Fibroblast of lung (primary cell): ENCODE data around the gene HAUS3. TPM values are rescaled to one million over a fixed set of nuclear protein-coding genes. Genes with fewer than 3 reads are reported as not detected.
A peak's percentile ranks its signal among the peaks of the same experiment; 100 is the strongest.

ENCODE experiments used
- DNase-seq, 2 donors: peaks; one replicate each; pipeline versions ENCODE4 v3.0.0 to v3.0.0-alpha.2; 2010; ENCODE audit warnings: low read depth in 2 of 2
- H2AFZ ChIP-seq: 2 replicates; pipeline ENCODE4 v1.5.1; 2012; ENCODE audit warnings: low read length, control low read depth, inconsistent platforms
- H3K27ac ChIP-seq: 2 replicates; pipeline ENCODE4 v1.5.1; 2011; ENCODE audit warnings: low read length, control low read depth; ENCODE audit not compliant: insufficient read depth
- H3K27me3 ChIP-seq: 2 replicates; pipeline ENCODE4 v1.5.1; 2011; ENCODE audit warnings: mild to moderate bottlenecking, low read length; ENCODE audit not compliant: control insufficient read depth, insufficient read depth
- H3K36me3 ChIP-seq: 2 replicates; pipeline ENCODE4 v1.5.1; 2011; ENCODE audit warnings: low read length; ENCODE audit not compliant: control insufficient read depth, insufficient read depth
- H3K4me1 ChIP-seq: 2 replicates; pipeline ENCODE4 v1.5.1; 2011; ENCODE audit warnings: low read length; ENCODE audit not compliant: control insufficient read depth, insufficient read depth; ENCODE audit errors: extremely low read depth
- H3K4me2 ChIP-seq: 2 replicates; pipeline ENCODE4 v1.5.1; 2011; ENCODE audit warnings: low read length, control low read depth; ENCODE audit not compliant: insufficient read depth; ENCODE audit errors: extremely low read depth
- H3K4me3 ChIP-seq, 4 experiments: fragments of 200-600 bp in 1 of 4; sonication (generic) in 1 of 4; replicated peaks in 1 of 4; 2 replicates each; pipeline ENCODE4 v1.5.1; 2011 to 2016; ENCODE audit warnings: low read length in 4 of 4, low read depth in 3 of 4, mild to moderate bottlenecking in 3 of 4, control low read depth in 2 of 4, inconsistent platforms in 1 of 4, mixed read lengths in 1 of 4; ENCODE audit not compliant: insufficient read depth in 1 of 4; ENCODE audit errors: control extremely low read depth in 1 of 4
- H3K79me2 ChIP-seq: 2 replicates; pipeline ENCODE4 v1.5.1; 2012; ENCODE audit warnings: mild to moderate bottlenecking, low read length, inconsistent platforms; ENCODE audit not compliant: control insufficient read depth, insufficient read depth
- H3K9ac ChIP-seq: 2 replicates; pipeline ENCODE4 v1.5.1; 2011; ENCODE audit warnings: mild to moderate bottlenecking, low read length, control low read depth; ENCODE audit not compliant: insufficient read depth
- H3K9me3 ChIP-seq: 2 replicates; pipeline ENCODE4 v1.5.1; 2012; ENCODE audit warnings: low read depth, low read length; ENCODE audit not compliant: control insufficient read depth, insufficient read depth
- H4K20me1 ChIP-seq: 2 replicates; pipeline ENCODE4 v1.5.1; 2011; ENCODE audit warnings: low read length; ENCODE audit not compliant: control insufficient read depth, insufficient read depth; ENCODE audit errors: extremely low read depth
- EZH2 ChIP-seq: IDR thresholded peaks from 2 replicates; pipeline ENCODE4 v1.5.1; 2012; ENCODE audit warnings: low read length, control low read depth, mild to moderate bottlenecking; ENCODE audit errors: missing control alignments
- polyA plus RNA-seq, 2 donors: library from polyadenylated mRNA; depleted of rRNA in 1 of 2; stranded (reverse) in 1 of 2; unstranded in 1 of 2; fragments of >200 nt; gene quantifications; 2 replicates each; pipeline ENCODE4 v1.2.1, GENCODE V29; 2011 to 2012; ENCODE audit warnings: missing spikeins in 1 of 2
- total RNA-seq: library from RNA; depleted of rRNA; stranded (reverse); fragments of >200 nt; gene quantifications from 2 replicates; pipeline ENCODE4 v1.2.1, GENCODE V29; 2014
- TF ChIP-seq, protein P1 (sequence below), 2 donors: IDR thresholded peaks in 1 of 2; conservative IDR thresholded peaks in 1 of 2; 1 replicate in 1 of 2; 2 replicates in 1 of 2; pipeline ENCODE4 v1.5.1; 2011 to 2012; ENCODE audit warnings: low read length in 2 of 2, control low read depth in 1 of 2, inconsistent platforms in 1 of 2, low read depth in 1 of 2, mild to moderate bottlenecking in 1 of 2

Gene HAUS3
- total and polyA plus RNA-seq, 2 donors (not counting 1 experiment from before 2014, with no cell fraction given) = 5.3 TPM

DNA sequence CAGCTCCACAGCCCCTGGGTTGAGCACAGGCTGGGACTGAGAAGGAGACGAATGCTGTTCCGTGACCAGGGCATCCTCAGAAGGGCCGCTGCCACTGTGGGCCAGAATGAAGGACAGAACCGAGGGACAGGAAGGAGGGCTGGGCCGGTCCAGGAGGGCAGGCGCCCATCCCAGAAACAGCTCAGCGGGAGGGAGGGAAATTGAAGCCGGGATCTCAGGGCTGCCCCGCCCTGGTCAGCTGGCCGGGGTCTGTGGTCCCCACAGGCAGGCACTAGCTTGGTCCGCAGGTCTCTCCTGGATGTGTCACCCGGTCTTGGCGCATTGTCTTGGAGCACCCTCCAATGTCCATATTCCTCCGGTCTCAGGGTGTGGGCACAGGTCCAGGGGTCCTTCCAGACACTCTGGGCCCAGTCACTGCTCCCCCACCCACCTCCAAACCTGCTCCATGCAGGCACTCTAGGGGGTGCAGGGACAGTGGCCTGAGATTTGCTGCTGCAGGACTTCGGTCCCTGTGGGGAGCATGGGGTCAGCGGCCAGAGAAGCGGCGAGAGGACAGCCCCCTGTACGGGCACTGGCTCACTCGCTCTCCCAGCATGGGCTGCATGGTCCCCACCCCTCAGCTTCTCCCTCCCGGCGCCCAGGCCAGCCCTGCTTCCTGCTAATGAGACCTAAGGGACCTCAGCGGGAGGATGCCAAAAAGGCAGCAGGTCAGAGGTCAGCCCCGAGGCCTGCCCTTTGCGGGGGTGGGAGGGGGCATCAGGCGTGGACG, 43.9 kb upstream of the HAUS3 start:
- no peak overlapping the region for H3K4me3 ChIP-seq
- no peak overlapping the region for H3K9ac ChIP-seq
- no peaks in the 10 kb centered on the region for H3K9me3 ChIP-seq
- no peak overlapping the region for H3K27ac ChIP-seq
- no peaks in the 10 kb centered on the region for H3K79me2 ChIP-seq
- no peak for TF ChIP-seq EZH2
- TF ChIP-seq, protein P1, sequence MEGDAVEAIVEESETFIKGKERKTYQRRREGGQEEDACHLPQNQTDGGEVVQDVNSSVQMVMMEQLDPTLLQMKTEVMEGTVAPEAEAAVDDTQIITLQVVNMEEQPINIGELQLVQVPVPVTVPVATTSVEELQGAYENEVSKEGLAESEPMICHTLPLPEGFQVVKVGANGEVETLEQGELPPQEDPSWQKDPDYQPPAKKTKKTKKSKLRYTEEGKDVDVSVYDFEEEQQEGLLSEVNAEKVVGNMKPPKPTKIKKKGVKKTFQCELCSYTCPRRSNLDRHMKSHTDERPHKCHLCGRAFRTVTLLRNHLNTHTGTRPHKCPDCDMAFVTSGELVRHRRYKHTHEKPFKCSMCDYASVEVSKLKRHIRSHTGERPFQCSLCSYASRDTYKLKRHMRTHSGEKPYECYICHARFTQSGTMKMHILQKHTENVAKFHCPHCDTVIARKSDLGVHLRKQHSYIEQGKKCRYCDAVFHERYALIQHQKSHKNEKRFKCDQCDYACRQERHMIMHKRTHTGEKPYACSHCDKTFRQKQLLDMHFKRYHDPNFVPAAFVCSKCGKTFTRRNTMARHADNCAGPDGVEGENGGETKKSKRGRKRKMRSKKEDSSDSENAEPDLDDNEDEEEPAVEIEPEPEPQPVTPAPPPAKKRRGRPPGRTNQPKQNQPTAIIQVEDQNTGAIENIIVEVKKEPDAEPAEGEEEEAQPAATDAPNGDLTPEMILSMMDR (conservative IDR thresholded peaks at IDR 0.05 in 1 of 2, IDR thresholded peaks at IDR 0.05 in 1 of 2; ENCODE audit: low read depth in 1 of 2, low read length in 2 of 2) = no peak
- no peaks in the 10 kb centered on the region for H3K36me3 ChIP-seq
- no peaks in the 10 kb centered on the region for H4K20me1 ChIP-seq
- DNase-seq = no peak
- H3K27me3 ChIP-seq = no peaks in the 10 kb centered on the region
- H3K4me1 ChIP-seq = peaks cover 7% of the 10 kb centered on the region
- no peak overlapping the region for H3K4me2 ChIP-seq
- H2AFZ ChIP-seq = no peak overlapping the region

DNA sequence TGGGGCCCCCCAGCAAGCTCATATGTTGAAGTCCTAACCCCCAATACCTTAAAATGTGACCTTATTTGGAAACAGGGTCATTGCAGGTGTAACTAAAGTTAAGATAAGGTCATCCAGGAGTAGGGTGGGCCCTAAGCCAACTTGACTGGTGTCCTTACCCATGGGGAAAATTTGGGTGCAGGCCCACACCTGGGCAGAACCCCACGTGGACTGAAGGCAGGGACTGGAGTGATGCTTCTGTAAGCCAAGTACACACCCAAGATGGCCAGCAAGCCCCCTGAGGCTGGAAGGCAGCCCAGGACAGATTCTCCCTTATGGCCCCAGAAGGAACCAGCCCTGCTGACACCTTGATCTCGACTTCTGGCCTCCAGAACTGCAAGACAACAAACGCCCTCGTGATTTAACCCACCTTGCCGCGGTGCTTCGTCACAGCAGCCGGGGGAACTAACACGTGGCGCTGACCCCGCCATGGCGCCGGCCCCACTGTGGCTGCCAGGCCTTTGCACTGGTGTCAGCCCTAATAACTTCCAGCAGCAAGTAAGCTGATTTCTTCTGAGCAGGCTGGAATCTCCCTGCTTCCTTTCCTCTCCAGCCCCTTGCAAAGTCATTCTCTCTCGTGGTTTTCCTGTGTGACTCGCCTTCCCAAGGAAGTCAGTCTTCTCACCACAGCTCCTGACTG, 43.2 kb upstream of the HAUS3 start:
- Histone ChIP-seq H3K4me1 (peaks cover 7% of the 10 kb centered on the region), H3K9me3 (no peaks in the 10 kb centered on the region), H3K27ac (peak overlapping the region; percentile 44), H3K4me2 (no peak overlapping the region), H2AFZ (no peak overlapping the region), H3K79me2 (no peaks in the 10 kb centered on the region), H3K9ac (no peak overlapping the region), H3K36me3 (no peaks in the 10 kb centered on the region), H3K27me3 (no peaks in the 10 kb centered on the region), H4K20me1 (no peaks in the 10 kb centered on the region), H3K4me3 (no peak overlapping the region)
- DNase-seq = peak; percentile 31 to 67
- no peak for TF ChIP-seq EZH2
- TF ChIP-seq, protein P1 (conservative IDR thresholded peaks at IDR 0.05 in 1 of 2, IDR thresholded peaks at IDR 0.05 in 1 of 2; ENCODE audit: low read depth in 1 of 2, low read length in 2 of 2) = no peak

DNA sequence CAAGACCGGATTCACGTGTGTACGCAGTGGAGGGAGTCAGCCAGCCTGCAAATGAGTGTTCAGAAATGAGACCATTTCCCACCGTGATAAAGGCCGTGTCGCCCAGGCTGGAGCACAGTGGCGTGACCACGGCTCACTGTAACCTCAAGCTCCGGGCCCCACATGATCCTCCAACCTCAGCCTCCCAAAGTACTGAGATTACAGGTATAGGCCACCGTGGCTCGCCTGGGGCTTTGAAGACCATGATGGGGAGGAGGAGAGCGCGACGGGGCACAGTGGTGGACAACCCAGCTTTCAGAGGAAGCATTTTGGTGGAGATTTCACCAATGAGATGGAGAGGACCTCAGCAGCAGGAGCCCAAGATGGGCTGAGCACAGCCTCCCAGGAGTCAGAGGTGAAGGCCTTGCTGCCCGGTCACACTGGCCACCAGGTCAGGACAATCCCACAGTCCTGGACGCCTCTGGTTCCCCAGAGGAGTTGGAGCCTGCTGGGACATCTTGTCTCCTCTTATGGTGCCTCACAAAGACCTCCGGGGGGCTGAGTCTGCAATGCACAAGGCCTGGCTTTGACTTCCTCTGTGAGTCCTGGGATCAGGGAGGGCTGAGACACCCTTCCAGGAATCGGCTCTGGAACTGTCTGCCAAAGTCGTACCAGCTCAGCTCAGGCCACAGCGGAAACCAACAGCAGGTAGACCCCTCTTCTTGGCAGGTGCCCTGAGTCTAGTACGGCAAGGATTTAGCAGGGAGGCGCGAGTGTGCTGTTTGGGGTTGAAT, 42.4 kb upstream of the HAUS3 start:
- Histone ChIP-seq H4K20me1 (no peaks in the 10 kb centered on the region), H3K27me3 (no peaks in the 10 kb centered on the region), H3K4me1 (peaks cover 7% of the 10 kb centered on the region), H3K36me3 (no peaks in the 10 kb centered on the region), H3K9ac (no peak overlapping the region), H3K27ac (no peak overlapping the region), H3K4me2 (no peak overlapping the region), H3K9me3 (no peaks in the 10 kb centered on the region), H3K79me2 (no peaks in the 10 kb centered on the region), H2AFZ (no peak overlapping the region), H3K4me3 (no peak overlapping the region)
- DNase-seq = no peak
- TF ChIP-seq, protein P1 (conservative IDR thresholded peaks at IDR 0.05 in 1 of 2, IDR thresholded peaks at IDR 0.05 in 1 of 2; ENCODE audit: low read depth in 1 of 2, low read length in 2 of 2) = no peak
- TF ChIP-seq EZH2 = no peak
